Cerebellar nuclear complex (tissue), 1 donor: Measurements from ENCODE around the gene TMA7B.
"Not testable (repeated sequence)": the region's sequence is repeated elsewhere in the genome, so short reads cannot be mapped to it uniquely, and the experiment has no call there.

Experiments
- DNase-seq, 2 experiments: peaks; one replicate each; lab custom pipeline; 2025; lab: John Stamatoyannopoulos, UW

Gene TMA7B

GRCh38 chr22:39983346-39983745, 23.1 kb downstream of the TMA7B start:
- no peak for DNase-seq

DNA sequence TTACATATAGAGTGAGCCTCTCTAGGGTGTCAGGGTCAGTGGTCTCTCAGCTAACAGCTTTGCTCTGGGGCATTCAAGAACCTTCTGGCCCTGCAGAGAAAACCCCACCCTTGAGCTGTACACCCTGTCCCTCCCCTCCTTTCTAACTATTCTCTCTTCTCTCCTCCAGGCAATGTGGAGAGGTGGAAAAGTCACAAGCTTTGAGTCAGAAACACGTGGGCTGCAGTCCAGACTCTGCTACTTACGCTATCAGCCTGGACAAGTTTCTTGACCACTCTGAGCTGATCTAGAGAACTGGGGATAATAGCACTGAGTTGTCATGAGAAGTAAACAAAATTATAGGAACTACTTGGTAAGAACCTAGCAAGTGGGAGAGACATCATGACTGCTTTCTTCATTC, 23.8 kb downstream of the TMA7B start:
- no peak for DNase-seq

DNA sequence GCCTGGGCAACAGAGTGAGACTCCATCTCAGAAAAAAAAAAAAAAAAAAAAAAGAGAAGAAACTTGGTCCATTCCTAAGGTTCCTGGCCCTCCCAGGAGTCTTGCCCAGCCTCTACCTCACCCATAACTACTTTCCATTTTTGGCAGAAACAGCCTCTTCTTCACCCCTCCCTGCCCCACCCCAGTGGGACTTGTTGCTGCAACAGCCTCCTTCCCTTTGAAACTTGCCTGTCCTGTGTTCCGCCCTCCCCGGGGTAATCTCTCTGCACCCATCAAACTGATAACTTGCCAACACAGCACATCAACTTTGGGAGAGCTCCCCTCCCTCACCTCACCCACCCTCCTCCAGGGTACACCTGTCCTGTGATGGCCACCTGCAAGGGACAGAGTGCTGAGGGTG, 24.5 kb downstream of the TMA7B start:
- no peak for DNase-seq

DNA sequence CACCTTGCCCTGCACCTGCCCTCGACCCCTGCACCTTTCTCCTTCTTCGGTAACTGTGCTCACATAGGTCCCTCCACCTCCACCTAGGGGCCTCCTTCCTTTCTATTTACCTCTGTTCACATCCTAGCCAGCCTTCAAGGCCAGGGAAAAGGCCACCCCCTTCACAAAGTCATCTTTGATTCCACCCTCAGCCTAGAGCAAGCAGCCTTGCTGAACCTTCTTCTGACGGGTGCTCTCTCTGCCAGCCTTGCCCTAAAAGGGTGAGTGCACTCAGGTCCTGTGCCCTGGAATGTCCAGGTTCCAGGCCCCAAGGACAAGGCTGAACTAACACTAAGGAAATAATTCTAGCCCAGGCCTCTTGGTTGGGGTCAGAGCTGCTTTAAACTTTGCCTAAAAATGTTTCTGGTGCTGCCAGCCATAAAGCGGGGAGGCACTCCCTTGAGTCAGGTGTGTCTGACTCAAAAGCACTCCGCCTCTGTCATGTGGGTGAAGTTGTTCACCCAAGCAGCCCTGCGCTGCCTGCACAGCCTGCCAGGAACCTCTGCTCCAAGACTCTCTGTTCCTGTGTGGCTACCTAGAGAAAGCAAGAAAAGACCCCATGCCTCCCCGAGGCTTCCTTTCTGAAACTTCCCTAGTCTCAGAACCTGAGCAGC, 25.3 kb downstream of the TMA7B start:
- DNase-seq: no peak

GRCh38 chr22:39988386-39989114, 28.4 kb downstream of the TMA7B start:
- no peak for DNase-seq

- no peak for DNase-seq
These were observed 29.4 kb downstream of the TMA7B start for GRCh38 chr22:39989633-39990032.

DNA sequence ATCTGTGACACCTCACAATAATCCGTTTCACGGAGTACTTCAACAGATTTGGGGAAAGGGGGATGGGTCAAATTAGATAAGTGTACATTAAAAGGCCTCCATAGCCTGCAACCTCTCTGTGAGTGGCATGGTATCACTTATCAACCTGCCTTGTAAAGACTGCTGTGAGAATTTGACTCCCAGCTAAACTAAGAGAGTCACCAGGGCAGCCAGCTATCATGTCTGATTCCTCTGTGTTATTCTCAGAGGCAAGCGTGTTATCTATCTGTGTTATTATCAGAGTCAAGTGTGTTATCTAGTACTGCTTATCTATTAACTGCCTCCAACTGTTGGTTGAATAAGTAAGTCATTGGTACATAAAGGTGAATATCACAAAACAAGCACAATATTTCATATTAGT, 30.5 kb downstream of the TMA7B start:
- no peak for DNase-seq

- DNase-seq: no peak
These were observed 31.1 kb downstream of the TMA7B start for GRCh38 chr22:39991159-39991860.

GRCh38 chr22:39992088-39992826, 32.1 kb downstream of the TMA7B start:
- DNase-seq: no peak

DNA sequence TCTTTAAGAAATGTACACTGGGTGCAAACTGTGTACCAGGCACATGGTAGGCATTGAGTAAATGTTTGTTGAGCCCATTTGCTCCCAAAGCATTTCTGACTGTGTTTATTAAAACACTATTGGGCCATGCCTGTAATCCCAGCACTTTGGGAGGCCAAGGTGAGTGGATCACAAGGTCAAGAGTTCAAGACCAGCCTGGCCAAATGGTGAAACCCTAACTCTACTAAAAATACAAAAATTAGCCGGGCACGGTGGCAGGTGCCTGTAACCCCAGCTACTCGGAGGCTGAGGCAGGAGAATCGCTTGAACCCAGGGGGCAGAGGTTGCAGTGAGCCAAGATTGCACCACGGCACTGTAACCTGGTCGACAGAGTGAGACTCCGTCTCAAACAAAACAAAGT, 32.7 kb downstream of the TMA7B start:
- DNase-seq: not testable (repeated sequence)

GRCh38 chr22:39994041-39994565, 33.9 kb downstream of the TMA7B start:
- DNase-seq: no peak

- no peak for DNase-seq
These were observed 34.6 kb downstream of the TMA7B start, which contains the start of gene FAM83F for GRCh38 chr22:39994566-39995392. Gene FAM83F (plus strand): TSS chr22:39994954. CDS start chr22:39995043, 89 bp downstream.

- DNase-seq: no peak
These were observed 35.4 kb downstream of the TMA7B start for GRCh38 chr22:39995393-39996252.

DNA sequence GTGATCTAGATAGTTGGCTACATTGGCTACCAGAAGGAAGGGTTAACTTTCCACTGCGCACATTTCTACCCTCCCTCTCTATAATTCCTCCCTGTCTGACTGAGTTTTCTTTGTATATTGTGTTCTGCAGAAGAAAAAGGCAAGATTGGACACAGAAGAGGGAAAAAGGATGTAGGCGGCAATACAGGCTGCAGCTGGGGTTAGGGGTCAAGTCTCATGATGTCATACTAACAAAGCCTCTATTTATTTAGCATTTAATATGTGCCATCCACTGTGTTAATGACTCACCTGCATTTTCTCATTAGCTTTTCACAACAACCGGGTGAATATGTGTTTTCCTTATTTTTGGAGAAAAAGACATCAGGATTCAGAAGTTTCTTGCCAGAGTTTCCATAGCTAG, 36.5 kb downstream of the TMA7B start:
- no peak for DNase-seq

DNA sequence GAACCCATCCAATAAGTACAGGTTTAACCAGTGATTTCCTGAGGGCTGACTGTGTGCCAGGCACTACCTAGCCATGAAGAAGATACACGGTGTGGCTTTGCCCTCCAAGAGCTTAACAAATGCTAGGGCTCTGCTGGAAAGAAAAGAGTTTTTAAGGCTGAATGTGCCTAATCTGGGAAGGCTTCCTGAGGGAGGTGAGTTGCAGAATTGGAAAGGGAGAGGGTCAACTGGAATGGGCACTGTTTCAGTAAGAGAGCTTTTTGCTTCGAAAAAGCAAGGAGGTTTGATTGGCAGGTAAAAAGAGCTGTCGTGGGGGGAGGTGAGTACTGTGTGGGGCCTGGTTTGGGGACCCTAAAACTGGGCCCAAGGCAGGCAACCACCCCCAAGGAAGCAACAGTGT, 37.2 kb downstream of the TMA7B start:
- DNase-seq: no peak

- DNase-seq: no peak
These were observed 37.9 kb downstream of the TMA7B start for GRCh38 chr22:39997939-39998726.

DNA sequence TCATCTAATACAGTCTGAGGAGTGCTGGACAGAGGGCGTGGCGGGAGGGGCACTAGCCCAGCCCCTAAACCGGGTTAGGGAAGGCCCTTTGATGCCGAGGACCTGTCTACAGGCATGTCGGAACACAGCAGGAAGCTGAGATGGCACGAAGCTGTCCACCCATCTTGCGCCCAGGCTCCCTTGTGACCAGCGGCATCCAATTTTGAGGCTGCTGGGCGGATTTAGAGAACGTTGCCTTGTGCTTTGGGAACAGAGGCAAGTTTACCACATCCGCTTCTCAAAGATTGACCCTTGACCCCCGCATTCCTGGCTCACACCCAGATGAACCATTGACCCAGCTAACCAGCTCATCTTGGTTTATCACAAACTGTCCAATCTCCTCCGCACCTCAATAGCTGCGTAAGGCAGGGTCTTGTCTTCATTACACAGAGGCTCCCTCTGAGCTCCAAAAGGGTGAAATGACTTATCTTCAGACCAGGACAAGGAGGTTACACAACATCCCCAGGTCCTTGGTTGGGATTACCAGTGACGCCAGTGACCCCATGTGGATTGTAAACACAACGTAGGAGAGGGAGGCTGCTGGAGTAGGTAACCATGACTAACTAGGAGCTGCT, 39.1 kb downstream of the TMA7B start:
- no peak for DNase-seq

- no peak for DNase-seq
These were observed 40.0 kb downstream of the TMA7B start for GRCh38 chr22:40000171-40000570.

DNA sequence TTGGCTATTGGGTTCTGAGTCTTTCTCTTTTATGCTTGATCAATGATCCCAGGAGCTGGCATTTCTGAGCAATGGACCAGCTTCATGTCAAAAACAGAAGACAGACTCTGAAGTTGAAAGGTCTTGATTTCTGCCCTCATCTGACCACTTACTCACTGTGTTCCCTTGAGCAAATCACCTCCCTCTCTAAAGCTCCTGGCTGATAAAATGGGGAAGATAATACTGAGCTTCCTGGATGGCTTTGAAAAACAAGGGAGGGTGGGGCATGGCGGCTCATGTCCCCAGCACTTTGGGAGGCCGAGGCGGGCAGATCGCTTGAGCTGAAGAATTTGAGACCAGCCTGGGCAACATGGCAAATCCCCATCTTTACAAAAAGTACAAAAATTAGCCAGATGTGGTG, 40.9 kb downstream of the TMA7B start:
- no peak for DNase-seq
